Erythroblast (primary cell): ENCODE measurements around the gene GCH1.

Experiments
- GATA1 ChIP-seq: IDR thresholded peaks from 2 replicates; pipeline ENCODE4 v1.6.1; 2011; ENCODE audit warnings: low read depth, mild to moderate bottlenecking, control low read depth, low read length, moderate library complexity
- POLR2A ChIP-seq: IDR thresholded peaks from 2 replicates; pipeline ENCODE4 v1.6.1; 2011; ENCODE audit warnings: mild to moderate bottlenecking, low read length

- TF ChIP-seq POLR2A = no peak
- no peak for TF ChIP-seq GATA1
Observed at GRCh38 chr14:54866588-54866987, 36.0 kb downstream of the GCH1 start.
